ENCODE measurements around the gene PRPS1. TPM values are rescaled to one million over a fixed set of nuclear protein-coding genes. Genes with fewer than 3 reads are reported as not detected.
"Not testable (repeated sequence)": the region's sequence is repeated elsewhere in the genome, so short reads cannot be mapped to it uniquely, and the experiment has no call there.

Gene PRPS1
- total RNA-seq, 1 donor from 2014 or later = 29.6 TPM

DNA sequence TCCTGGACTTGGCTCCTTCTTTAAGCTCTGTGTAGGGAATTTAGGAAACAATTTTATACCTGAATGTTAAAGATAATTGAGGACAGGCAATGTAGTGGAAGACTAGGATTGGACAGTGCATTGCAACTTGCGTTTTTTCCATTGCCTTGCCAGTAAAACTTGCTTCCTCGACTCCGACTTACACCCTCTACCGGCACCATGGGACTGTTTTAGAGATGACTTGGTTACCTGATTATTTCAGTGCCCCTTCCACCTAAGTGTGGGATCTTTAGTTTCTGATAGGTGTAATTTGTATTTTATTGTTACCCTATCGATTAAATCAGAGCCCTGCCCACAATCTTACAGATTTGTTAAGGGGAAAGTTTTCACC, 1.2 kb downstream of the PRPS1 start:
- DNase-seq (ENCODE audit: low spot score) = no peak
- ATAC-seq = no peak

DNA sequence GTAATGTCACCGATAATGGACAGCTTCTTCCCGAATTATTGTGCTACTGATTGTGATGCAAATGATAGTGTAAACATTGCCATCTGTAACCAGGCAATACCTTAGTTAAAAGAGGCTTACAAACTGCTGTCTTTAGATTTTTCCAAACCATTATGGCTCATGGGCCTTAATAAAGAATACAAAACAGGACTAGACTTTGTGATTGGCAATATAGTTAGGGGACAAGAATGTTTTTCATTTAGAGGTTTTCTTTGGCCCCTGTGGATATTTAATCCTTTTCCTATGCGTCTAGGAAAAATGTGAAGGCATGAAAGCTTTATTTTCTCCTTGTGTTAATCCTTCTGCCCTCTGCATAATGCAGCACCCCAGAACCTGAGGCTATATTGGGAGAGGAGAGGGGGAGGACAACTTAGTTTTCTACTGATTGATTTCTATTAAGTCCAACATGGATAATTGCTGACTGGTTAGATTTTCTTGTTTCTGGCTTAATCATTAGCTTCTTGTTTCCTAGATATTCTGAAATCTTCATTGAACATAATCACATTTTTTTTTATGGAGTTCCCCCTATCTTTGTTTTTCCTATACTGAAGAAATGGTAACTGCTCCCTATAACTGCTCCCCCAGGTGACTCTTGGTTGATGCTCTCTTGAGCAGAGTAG, 1.9 kb downstream of the PRPS1 start:
- ATAC-seq (no peak), DNase-seq (ENCODE audit: low spot score) (no peak)

DNA sequence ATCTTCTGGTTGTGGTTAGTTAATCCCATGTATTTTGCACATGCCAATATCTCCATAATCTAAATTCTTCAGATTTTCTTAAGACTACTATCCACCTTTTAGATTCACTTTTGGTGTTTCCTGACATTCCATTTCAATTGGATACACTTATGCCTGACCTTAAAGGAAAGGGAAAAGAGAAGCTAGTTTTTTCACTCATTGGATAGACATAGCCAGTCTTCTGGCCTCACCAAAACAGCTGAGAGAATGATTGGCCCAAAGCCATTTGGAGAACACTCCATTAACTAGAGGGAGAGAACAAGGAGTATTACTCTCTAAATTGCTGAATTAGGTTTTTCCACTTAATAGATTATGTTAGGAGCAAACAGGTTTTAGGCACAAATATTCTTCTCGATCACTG, 4.0 kb downstream of the PRPS1 start:
- no peak for ATAC-seq
- DNase-seq (ENCODE audit: low spot score) = no peak

DNA sequence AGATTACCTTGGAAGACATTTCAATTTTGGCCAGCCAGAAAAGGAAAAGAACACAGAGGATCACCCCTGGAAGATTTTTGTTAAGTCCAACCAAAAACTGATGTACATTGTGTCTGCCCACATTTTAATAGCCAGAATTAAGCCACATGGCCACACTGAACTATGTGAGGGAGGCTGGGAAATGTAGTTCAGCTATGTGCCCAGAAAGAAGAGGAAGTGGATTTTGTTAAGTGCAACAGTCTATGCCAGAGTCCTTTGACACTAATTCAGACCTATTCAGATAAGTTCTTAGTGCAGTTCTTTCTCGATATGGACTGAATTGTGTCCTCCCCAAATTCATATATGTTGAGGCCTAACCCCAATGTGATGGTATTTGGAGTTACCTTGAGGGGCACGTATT, 18.4 kb downstream of the PRPS1 start:
- ATAC-seq (no peak), DNase-seq (ENCODE audit: low spot score) (no peak)

DNA sequence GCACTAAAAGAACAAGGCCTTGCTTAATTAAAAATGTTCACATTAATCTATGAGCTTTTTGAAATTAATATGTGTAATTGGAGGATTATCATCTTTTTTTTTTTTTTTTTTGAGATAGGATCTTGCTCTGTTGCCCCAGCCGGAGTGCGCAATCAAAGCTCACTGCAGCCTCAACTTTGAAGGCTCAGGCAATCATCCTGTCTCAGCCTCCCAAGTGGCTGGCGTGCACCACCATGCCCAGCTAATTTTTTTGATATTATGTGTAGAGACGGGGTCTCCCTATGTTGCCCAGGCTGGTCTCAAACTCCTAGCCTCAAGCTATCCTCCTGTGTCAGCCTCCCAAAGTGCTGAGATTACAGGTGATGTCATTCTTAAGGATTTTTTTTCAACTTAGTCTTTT, 20.0 kb downstream of the PRPS1 start:
- ATAC-seq (no peak), DNase-seq (ENCODE audit: low spot score) (no peak)

DNA sequence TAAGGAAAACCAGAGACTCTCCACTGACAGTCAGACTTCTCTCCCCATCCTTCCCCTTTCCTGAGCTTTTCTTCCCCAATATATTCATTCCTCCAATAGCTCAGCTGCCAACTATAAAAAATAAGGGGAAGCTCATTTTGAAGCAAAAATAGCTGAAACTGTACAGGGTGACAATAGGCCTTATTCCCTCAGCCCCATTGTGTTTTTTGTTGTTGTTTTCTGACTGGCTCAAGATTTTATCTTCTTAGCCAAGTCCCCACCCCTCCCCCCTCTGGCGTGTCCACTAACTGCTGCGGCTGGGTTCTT, 26.2 kb downstream of the PRPS1 start:
- ATAC-seq (no peak), DNase-seq (ENCODE audit: low spot score) (no peak)

DNA sequence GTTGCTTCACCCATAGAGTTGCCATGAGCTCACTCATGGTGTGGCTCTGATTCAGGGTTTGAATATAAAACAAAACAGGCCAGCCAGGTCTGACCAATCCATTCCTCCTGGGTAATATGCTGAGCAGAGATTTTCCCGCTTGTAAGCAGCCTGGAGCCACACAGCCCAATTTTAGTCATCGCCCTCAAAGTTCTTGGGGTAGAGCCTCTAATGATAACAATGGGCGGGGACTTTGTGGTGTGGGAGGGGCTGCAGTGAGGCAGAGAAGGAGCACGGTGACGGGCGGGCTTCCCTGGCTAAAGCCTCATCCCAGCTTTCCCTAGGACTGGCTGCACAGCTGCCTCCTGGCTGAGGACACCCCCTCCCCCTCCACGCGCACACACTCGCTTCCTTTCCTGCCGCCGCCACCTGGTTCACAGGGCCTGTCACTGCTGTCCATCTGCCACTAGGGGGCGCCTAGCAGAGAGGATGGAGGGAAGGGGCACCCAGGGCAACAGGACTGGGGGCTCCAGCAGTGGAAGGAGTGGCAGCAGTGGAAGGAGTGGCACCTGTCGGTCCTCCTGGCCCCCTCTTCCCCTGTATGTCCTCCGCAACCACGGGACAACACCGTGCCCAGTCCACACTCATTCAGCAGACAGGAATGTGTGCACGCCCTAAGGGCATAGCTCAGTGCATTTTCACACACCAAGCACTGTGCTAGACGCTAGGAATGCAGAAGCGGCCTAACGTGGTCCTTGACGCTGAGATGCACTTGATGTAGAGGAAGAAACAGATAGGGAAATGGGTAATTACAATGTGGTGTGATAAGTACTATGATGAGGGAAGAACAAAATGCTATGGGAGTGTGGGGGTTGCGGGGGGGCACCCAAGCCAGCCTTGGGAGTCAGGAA, 26.8 kb downstream of the PRPS1 start:
- DNase-seq (ENCODE audit: low spot score) = no peak
- peak; percentile 67 for ATAC-seq

DNA sequence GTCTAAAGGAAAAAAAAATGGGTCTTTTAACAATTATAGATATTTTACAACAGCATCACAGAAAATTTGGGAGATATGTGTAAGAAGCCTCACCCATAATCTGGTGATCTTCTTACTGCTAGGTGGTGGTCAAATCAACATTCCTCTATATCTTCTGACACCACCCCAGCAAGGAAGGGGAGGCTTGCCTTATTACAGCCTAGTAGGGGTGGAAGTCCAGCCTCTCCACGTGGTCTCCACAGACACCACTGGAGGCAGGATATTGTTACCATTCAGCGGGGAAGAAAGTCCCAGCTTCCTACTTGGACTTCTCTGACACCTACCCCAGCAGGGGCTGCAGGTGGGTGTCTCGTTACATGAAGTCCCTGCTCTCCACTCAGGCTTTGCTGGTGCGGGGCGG, 28.7 kb downstream of the PRPS1 start:
- ATAC-seq (no peak), DNase-seq (ENCODE audit: low spot score) (no peak)

DNA sequence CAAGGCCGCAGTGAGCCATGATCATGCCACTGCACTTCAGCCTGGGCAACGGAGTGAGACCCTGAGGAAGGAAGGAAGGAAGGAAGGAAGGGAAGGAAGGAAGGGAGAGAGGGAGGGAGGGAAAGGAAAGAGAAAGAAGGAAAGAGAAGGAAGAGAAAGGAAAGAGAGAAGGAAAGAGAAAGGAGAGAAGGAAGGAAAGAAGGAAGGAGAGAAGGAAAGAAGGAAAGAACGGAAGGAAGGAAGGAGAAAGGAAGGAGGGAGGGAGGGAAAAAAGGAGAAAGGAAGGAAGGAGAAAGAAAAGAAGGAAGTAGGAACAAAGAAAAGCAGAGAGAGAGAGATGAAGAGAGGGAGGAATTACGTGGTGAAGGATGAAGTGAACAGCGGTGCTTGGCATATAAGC, 30.4 kb downstream of the PRPS1 start:
- ATAC-seq (no peak), DNase-seq (ENCODE audit: low spot score) (no peak)

DNA sequence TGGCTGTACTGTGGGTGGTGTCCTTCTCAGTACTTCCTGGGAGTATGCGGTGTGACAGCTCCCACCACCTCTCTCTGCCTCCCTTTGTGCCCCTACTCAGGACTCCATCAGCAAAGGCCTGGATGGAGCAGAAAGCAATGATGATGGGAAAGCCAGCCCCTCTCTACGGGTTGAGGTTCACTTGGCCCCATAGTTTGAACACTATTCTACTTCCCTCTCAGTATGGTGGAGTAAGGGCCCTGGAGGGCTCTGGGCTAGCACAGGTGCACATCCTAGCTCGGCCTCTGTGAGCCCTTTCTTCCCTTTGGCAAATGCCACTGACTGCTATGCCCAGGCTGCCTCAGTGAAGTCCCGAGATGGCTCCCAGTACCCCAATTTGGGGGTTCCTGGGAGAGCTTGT, 31.0 kb downstream of the PRPS1 start:
- DNase-seq (ENCODE audit: low spot score) (no peak), ATAC-seq (no peak)

DNA sequence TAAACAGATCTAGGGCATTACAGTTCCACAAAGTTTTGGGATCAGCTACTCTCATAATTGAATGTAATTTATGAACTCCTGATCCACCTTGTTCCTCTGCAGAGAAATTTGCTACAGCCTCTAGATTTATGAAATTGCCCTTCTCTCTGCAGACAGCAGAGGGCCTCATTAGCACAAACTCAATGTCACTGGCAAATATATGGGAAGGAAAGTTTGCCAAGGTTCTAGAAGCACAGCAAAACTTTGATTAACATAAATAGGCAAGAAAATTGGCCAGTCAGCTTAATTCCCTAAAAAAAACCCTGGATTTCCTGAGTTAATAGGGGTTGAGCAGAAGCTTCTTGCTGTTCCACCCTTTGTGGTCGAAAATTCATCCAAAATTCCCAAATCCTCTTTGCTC, 31.5 kb downstream of the PRPS1 start:
- DNase-seq (ENCODE audit: low spot score) (no peak), ATAC-seq (peak; percentile 87)

DNA sequence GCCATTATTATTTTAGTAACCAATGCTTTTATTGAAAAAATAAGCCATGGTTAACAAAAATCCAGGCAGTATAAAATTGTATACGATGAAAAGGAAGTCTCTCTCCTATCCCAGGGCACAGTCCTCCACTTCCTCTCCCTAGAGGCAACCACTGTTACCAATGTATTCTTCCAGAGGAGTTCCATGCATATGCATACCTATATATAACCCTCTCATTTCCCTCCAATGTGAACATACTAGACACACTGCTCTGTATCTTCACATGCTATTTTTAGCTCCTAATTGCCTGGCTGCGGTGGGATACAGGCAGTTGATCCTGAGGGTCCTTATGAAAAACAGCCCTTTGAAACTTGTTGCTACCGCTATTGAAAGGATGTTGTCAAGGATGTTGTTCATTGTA, 33.8 kb downstream of the PRPS1 start:
- ATAC-seq (no peak), DNase-seq (ENCODE audit: low spot score) (no peak)

DNA sequence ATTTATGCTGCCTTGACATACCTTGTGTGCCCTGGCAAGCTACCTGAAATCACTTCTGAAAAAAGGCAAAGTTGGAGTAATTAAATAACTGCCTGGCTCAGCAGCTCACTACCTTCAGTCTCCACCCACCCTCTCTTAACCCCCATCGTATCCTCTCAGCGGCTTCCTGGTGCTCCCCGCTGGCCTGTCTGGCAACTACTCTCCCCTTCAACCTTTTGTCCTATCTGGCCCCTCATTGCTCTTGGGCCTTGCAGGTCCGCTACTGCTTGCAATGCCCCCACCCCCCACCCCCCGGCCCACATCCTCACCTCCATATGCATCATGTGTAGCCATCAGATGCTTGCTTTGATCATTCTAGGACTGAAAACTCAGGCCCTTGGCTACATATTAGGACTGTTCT, 34.5 kb downstream of the PRPS1 start:
- no peak for ATAC-seq
- no peak for DNase-seq (ENCODE audit: low spot score)

DNA sequence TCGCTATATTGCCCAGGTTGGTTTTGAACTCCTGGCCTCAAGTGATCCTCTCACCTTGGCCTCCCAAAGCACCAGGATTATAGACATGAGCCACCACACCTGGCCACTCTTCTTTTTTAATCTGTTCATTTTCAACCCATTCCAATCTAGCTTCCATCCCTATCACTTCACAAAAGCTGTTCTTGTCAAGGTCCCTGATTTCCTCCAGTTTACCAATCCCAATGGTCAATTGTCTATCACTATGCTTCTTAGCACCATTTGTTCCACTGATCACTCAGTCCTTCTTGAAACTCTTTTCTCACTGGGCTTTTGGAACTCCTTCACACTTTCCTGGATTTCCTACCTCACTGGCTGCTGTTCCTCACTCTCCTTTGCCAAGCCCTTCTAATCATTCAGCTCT, 38.6 kb downstream of the PRPS1 start:
- no peak for ATAC-seq

DNA sequence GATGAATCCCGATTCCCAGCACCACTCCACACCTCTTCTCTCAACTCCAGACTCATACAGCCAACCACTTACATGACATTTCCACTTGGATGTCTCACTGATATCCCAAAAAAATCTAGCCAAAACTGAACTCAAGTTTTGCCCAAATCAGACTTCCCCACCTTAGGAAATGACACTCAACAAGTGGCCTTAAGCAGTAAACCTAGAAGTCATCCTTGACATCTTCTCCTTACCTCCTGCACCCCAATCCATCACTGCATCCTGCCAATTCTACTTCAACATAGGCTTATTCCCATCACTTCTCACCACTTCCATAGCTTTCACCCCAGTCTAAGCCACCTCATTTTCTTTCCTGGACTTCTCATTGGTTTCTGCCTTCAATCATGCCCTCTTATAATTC, 39.1 kb downstream of the PRPS1 start:
- no peak for ATAC-seq
- DNase-seq (ENCODE audit: low spot score) = no peak

More for the DNA sequence above, 38.6 kb downstream of the PRPS1 start:
- DNase-seq (ENCODE audit: low spot score) = no peak

DNA sequence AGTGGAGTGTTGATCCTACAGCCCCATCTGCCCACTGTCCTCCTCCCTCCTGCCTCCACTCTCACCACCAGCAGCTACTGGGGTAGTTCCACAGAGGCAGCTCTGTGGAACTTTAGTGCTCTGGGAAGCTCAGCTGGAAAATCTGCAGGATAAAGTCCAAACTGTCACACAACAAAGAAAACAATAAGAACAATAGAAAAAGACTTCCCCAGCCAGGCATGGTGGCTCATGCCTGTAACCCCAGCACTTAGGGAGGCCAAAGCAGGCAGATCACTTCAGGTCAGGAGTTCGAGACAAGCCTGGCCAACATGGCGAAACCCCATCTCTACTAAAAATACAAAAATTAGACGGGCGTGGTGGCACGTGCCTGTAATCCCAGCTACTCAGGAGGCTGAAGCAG, 40.4 kb downstream of the PRPS1 start:
- not testable (repeated sequence) for ATAC-seq

DNA sequence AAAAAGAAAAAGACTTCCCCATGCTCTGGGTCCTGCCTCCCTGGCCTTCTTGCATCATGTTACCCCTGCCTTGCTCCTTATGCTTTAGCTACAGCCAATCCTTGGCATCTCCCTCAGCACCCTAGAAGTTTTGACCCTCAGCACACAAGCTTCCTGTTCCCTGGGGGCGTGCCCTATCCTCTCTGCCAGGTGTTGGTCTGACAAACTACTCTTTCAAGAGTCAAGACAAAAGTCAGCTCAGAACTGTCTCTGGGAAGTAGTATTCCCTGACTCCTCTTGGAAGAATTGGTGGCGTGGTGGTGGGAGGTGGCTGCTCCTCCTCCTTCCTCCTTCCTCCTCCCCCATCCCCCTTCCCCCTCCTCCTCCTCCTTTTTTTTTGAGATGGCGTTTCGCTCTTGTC, 41.0 kb downstream of the PRPS1 start:
- DNase-seq (ENCODE audit: low spot score) = no peak
- no peak for ATAC-seq

More for the DNA sequence above, 40.4 kb downstream of the PRPS1 start:
- DNase-seq (ENCODE audit: low spot score) = not testable (repeated sequence)

DNA sequence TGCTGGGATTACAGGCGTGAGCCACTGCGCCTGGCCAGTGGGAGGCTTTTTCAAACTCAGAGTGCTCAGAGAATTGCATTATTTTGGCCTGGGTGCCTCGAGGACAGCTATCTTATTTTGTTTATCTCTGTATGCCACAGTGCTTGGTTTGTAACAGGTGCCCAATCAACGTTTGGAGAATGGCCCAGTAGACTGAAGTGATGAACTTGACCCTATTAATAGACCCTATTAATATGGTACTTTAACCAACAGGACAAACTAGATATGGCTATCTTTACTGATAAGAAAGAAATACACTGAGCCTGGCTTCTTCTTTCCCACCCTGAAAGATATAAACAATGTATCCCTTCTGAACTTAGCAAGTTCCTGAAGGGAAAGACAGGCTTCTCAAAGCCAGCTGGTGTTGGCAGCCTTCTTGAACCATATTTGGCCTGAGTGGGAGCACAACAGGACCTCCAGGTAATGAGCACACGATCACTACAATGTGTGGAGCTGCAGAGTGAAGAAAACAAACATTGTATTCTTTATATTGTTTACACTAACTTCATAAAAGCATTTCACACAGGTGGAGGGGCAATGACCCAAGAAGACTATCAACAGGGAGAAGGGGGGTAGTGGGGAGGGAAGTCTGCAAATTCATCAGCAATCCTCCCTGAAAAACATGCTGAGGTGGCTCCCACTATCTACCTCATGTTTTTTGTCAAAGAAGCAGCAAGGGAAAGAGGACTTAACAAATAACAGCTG, 41.7 kb downstream of the PRPS1 start:
- ATAC-seq = no peak
- DNase-seq (ENCODE audit: low spot score) = no peak

DNA sequence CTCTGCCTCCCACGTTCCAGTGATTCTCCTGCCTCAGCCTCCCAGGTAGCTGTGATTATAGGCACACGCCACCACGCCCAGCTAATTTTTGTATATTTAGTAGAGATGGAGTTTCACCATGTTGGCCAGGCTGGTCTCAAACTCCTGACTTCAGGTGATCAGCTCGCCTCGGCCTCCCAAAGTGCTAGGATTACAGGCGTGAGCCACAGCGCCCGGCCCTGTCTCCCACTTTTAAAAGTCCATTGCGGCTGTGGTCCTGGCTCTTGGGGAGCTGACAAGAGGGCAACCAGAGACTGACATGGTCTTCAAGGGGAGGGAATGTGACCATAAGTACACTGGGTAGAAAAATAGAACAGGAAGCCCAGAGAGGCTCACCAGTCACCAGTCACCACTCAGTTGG, 42.9 kb downstream of the PRPS1 start:
- DNase-seq (ENCODE audit: low spot score); ATAC-seq: not testable (repeated sequence)

DNA sequence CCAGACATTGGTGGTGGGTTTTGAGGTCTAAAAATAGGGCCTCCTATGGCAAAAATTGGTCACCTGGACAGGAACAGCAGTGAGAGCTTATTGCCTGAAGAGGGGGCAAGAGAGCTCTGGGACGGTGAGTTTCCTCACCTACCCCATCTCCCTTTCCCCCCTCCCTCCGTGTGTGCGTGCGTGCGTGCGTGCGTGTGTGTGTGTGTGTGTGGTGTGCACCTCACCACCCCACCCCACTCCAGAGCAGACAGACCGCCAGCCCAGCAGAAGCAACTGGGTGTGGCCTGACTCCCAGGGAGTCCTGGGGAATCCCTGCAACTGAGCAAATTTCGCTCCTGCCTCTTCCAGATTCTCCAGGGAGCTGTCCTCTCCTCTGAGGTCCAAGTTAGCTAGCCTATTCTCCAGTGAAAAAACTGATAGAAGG, 44.7 kb downstream of the PRPS1 start:
- DNase-seq (ENCODE audit: low spot score) (peak; percentile 68), ATAC-seq (peak; percentile 82)

DNA sequence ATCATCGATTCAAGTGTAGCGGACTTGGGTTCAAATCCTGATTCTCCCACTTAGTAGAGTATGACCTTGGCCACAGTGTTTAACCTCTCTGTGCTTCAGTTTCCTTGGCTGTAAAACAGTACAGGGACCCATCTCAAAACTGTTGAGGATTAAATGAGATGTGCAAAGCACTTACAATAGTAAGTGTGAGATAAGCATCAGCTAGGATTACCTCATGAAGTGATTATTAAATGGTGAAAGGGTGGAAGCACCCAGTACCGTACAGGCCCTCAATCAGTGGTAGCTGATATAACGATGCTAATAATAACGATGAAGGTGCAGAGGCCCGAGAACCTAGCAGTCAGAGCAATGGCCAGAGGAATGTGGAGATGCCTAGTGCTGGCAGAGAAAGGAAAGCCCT, 45.1 kb downstream of the PRPS1 start:
- ATAC-seq (no peak), DNase-seq (ENCODE audit: low spot score) (no peak)

DNA sequence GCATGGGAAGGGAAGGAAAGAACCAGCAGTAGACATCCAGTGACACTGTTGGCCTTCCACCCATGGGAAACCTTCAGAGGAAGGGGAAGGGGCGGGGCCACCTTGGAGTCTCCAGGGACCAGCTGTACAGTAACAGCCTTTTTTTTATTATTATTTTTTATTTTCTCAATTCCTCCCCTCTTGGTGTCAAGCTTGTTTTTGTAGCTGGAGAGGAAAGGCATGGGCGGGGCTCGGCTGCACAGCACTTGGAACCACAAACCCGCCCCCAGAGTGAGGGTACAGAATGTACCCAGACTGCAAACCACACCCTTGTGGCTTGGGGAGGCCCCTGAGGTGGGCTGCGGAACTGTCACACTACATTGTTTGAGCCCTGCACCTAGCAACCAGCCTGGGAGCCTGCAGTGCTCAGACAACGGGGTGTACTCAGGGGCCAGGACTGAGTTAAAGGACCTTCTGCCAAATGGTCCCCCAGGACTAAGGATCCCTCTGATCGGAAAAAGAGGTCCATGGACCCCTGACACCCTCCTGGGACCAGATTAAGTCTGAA, 45.7 kb downstream of the PRPS1 start:
- peak; percentile 26 for ATAC-seq
- DNase-seq (ENCODE audit: low spot score) = peak; percentile 61
